HG03520 (cell line): ENCODE measurements around the gene HMGXB4.

Experiments
- ATAC-seq: cut with Tn5 transposase; IDR thresholded peaks from one replicate; pipeline ENCODE4 v1.9.1; 2021; ENCODE audit warnings: mild to moderate bottlenecking, moderate library complexity; ENCODE audit not compliant: unreplicated experiment

Gene HMGXB4

DNA sequence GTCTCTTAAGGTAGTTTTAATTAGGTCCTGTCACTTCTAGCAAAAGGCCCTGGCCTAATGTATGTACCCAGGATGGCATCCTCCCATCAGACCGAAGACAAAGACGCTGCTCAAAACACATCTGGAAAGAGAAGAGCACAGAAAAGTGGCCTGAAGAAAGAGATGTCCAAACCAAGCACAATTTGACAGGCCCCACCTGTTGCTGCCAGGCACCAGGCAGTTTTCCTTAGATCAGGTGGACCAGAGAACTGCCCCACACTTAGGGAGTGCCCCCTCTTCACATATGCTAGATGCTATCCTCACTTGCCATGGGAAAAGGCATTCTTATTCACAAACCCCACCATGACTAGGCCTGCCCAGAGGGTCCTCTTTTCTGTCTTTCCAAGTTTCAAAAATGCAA lies 3.3 kb upstream of the HMGXB4 start:
- ATAC-seq = no peak

DNA sequence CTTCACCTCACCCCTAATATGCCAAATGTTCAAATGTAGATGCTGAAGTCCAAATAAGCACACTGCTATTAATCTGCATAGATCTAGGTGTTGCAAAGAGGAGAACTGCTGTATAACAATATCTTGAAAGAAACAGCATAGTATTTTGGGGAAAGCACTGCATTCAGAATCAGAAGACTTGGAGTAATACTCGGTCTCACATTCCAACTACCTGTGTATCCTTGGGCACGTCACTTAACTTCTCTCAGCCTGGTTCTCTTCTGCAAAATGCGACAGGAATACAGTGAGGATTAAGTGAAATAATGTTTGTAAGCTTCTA lies 332 bp upstream of the HMGXB4 start:
- peak; percentile 11 for ATAC-seq

DNA sequence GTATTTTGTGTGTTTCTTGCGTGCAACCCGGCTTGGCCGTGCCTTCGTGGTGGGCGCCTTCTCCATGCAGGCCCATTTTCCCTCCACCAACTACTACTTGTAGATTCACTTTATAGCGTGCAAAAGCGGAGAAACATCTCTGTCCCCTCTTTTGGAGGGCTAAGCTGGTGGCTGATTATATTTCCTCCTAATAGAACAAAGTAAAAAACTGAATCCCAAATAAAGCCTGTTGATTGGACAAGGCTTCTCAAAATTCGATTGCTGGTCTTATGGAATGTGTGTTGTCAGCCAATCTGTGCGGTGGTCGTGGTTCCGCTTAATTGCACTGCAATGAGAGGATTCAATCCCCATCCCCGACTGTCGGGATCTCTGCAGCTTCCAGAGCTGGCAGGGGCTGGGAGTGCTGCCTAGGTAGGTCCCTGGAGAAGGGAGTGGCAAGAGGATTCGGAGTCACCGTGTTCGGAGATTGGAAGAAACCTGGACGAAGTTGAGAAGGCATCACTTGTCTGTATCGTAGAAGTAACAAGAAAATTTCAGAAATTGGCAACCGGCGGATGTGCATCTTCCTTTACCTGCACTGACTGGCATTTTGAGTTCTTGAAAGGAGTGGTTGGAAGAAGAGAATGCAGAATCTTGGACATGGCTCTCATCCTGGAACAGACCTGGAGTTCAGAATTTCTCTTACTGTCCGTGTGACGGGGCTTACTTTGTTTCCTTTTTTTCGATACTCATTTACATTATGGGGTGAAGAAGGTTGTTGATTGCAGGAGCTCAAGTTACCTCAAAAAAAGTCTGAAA lies 1.1 kb downstream of the HMGXB4 start:
- ATAC-seq = no peak

GRCh38 chr22:35264986-35265385 lies 7.7 kb downstream of the HMGXB4 start:
- no peak for ATAC-seq

GRCh38 chr22:35266277-35266676 lies 9.0 kb downstream of the HMGXB4 start:
- ATAC-seq = no peak

DNA sequence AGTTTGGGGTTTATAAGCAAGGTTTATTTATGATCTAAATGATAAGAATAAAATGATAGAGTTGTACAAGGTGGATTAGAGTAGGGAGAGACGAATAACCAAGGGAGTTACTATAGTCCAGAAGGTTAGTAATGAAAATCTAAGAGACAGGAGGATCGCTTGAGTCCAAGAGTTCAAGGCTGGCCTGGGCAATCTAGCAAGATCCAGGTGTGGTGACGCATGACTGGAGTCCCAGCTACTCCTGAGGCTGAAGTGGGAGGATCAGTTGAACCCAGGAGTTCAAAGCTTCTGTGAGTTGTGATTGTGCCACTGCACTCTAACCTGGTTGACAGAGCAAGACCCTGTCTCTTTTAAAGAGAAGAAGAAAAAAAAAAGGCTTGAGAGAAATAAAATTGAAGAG lies 12.3 kb downstream of the HMGXB4 start:
- ATAC-seq = no peak

DNA sequence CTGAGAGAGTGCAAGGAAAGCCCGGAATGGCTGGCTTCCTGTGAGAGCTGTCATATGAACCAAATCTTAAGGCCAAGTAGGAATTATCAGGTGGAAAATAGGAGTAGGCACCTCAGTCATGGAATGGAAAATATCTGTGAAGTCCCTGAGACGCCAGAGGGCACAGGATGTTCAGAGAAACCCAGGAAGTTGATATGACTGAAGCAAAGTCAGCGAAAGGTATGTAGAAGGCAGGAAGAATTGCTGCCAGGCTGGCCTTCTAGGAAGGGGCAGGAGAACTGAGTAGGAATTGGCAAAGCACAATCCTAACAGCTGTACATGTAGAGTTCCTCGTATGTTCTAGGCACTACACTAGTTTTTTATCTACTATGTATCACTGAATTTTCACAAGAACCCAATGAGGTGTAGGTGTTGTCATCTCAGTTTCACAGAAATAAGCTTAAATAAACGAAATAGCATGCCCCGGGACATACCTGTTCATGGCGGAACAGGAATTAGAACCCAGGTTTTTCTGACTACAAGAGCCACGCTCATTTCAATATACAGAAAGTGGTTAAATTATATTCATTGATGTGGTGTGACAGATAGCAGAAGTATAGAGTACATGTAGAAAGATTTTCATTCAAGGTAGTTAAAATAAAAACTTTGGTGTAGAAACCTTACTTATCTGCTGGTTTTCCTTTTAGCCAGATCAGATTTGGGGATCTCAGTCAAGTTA lies 17.0 kb downstream of the HMGXB4 start:
- no peak for ATAC-seq

DNA sequence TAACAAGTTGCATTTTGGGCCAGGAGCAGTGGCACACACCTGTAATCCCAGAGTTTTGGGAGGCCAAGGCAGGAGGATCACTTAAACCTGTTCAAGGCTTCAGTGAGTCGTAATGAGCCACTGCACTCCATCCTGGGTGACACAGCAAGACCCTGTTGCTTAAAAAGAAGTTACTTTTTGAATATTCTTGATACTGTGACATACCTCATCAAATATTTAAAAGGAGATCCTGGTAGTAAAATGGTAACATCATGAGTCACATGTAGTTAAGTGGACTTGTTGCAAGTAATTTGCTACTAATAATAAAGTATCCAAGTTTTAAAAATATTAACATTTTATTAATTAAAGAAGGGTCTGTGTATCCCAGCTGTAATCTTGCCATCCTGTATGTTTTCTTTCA lies 18.3 kb downstream of the HMGXB4 start:
- ATAC-seq = no peak

DNA sequence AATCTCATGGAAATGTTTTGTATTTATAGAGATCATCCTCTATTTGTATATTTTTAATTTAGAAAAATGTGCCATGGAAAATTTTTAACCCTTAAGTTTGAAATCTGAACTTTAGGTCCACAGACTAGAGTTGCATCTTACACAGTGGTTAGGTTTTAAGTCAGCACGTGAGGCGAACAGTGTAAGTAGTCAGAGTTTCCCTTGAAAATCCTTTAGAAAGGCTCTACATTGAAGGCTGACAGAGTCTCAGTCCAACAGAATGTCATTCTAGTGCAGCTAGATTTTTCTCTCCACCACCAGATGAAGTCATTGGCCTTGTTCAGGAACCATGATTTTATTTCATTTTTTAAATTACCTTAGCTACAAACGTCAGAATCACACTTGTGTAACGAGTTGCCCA lies 18.7 kb downstream of the HMGXB4 start:
- no peak for ATAC-seq

DNA sequence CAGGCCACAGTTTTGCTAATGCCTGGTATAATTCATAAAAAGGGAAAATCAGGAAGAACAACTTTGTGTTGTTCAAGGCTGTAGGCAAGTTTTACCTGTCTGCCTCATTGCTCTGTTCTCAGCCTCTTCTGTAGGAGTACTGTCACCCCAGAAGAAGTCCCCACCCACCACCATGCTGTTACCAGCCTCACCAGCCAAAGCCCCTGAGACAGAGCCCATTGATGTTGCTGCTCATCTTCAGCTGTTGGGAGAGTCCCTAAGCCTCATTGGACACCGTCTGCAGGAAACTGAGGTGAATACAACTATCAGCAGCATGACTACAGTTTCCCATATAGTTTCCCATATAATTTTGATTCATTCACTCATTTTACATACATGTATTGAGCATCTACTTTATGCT lies 30.8 kb downstream of the HMGXB4 start:
- no peak for ATAC-seq

DNA sequence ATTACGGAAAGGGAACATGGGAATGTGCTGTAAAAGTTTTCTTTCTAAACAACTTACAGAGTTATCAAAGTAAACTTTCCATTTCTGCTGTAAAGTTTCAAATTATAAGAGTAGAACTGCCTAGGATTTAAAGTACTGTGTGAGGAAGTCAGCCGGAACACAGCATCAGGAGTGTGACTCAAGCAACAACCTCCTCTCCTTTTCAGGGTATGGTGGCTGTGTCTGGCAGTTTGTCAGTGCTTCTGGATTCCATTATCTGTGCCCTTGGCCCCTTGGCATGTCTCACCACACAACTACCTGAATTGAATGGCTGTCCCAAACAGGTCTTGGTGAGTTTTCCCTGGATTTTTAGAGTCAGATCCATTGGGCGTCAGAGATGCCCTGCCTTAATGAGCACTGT lies 35.5 kb downstream of the HMGXB4 start:
- ATAC-seq = no peak

GRCh38 chr22:35296051-35296450 lies 38.8 kb downstream of the HMGXB4 start:
- no peak for ATAC-seq

DNA sequence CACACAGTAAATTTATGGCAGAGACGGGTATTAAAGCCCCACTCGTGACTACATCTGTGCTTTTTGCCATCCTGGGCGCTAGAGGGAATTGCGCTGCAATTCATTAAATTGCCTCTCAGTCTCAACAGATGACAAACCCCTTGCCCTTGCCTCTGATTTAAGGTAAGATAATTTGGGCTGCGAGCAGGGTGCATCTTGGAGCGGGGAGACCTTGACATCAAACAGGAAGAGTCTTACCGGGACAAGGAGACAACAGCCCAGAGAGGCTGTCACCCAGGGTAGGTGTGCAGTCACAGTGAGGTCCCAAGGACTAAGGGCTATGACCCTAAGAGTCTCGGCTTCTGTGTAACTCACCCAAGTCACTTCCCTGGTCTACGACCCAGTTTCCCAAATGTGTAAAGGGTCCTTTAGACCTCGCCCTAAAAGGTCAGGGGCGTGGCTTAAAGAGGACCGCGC lies 42.0 kb downstream of the HMGXB4 start:
- no peak for ATAC-seq

DNA sequence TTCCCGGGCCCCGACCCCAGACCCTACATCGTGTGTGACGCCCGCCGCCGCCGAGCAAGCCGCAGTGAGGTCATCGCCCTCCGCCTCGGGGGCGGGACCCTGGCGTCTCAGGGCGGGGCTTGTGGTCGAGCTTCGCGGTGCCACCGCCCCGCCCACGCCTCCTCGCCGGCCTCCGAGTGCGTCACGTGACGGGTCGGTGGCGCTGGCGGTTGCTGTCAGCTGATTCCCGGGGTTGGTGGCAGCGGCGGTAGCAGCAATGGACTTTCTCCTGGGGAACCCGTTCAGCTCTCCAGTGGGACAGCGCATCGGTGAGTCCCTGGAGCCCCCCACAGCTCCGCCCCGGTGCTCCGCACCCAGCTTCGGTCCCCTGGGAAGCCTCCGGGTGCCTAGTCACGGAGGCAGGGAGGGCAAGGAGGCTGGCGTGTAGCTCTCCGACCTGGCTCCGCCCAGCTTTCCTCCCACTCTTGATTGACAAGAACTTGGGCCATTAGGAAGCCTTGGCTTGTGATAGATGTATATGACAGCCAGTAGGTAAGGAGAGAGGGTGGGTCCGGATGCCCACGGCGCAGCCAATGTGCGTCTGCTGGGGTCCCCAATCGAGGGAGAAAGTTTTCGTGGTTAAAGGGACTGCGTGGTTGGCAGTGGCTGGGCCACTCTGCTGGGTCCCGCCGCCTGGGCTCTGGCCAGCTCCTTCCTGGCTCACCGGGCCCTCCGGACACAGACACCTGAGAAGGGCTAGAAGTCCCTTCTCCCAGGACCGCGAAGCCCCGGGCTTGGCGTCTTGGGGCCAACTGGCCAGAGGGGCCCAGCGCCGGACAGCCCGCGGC lies 42.6 kb downstream of the HMGXB4 start, which contains the start of gene TOM1:
Gene TOM1 (plus strand): TSS at position 222 of the 827 bp plus-strand sequence. CDS start 35 bp downstream, at position 257.
- peak; percentile 91 for ATAC-seq

GRCh38 chr22:35301372-35301874 lies 44.1 kb downstream of the HMGXB4 start:
- no peak for ATAC-seq

- no peak for ATAC-seq
These were observed 45.8 kb downstream of the HMGXB4 start for GRCh38 chr22:35303029-35303624.

DNA sequence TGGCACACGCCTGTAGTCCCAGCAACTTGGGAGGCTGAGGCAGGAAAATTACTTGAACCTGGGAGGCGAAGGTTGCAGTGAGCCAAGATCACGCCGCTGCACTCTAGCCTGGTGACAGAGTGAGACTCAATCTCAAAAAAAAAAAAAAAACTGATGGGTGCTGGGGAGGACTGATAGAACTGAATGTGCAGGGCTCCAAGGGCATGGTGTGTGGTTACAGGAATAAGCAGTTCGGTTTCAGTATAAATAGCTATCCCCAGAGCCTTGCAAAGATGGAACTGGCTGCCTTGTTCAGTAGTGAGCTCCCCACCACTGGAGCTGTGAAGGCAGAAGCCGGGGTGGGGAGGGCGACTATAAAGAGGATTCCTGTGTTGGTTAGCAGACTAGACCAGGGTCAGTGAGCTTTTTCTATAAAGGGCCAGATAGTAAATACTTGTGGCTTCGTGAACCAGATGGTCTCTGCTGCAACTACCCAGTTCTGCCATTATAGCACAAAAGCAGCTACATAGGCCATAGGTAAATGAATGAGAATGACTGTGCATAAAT lies 48.3 kb downstream of the HMGXB4 start:
- no peak for ATAC-seq

DNA sequence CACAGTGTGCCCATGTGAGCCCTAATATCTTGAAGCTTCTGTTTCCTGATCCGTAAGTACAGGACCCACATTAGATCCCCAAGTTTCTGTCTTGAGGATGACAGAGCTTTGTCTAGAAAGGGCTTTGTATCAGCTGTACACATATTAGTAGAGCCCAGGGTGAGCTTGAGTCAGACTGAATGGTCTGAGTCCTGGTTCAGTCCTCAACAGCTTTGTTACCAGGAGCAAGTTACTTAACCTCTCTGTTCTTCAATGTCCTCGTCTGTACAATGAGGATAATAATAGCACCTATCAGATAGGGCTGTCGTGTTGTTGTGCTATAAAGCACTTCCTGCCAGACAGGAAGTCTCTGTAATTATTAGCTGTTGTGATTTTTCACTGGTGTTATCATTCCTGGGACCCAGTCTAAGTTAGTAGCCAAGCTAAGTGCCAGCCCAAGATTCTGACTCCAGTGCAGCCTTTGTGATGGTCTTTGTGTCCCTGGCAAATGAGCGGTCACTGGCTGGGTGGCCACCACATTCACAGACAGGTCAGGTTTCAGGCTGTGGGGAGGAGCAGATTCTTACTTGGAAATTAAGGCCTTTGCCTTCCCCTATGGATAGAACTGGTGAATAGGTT lies 49.2 kb downstream of the HMGXB4 start:
- no peak for ATAC-seq

DNA sequence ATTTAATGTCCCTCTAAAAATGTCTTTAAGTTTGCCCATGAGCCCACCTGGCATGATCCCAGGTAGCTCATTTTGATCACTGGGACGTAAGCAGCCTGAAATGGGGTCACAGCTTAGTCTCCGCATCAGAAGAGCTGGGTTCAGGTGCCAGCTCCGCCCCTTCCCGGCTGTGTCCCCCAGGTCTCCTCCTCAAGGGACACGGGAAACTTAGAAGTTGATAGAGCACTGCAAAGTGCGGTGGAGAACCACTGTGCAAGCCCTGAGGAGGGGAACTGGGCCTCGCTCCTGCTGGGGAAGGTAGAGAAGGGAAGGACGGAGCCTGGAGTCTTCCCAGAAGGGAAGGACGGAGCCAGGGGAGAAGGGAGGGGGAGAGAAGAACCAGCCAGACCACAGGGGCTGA lies 50.1 kb downstream of the HMGXB4 start:
- no peak for ATAC-seq

DNA sequence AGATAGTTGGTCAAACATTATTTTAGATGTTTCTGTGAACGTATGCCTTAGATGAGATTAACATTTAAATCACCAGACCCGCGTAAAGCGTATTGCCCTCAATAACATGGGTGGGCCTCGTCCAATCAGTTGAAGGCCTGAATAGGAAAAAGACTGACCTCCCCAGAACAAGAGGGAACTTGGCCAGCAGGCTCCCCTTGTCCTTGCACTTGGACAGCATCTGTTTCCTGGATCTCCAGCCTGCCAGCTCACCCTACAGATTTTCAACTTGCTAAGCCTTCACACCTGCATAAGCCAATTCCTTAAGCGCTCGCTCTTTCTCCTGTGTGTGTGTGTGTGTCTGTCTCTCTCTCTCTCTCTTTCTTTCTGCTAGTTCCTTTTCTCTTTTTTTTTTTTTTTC lies 50.6 kb downstream of the HMGXB4 start:
- no peak for ATAC-seq
